ENCODE data around the gene BCAS1.

BCAS1 gene

GRCh38 chr20:54076259-54076658 lies 5.9 kb upstream of the BCAS1 start:
- Histone ChIP-seq H3K9ac (ENCODE audit: insufficient read length, low read depth) (no peak overlapping the region), H3K4me3 (ENCODE audit: insufficient read length, low read depth) (no peak overlapping the region), H3K4me1 (ENCODE audit: insufficient read depth, insufficient read length) (no peaks in the 10 kb centered on the region), H3K9me3 (ENCODE audit: insufficient read depth, low read length) (no peaks in the 10 kb centered on the region), H3K36me3 (ENCODE audit: insufficient read depth, insufficient read length, low read length) (no peaks in the 10 kb centered on the region), H3K27me3 (ENCODE audit: insufficient read depth, insufficient read length) (no peaks in the 10 kb centered on the region)
- TF ChIP-seq ZNF274 (IDR thresholded peaks at IDR 0.05; ENCODE audit: low read depth, low read length), result no peak
- TF ChIP-seq SUZ12 (IDR thresholded peaks at IDR 0.05; ENCODE audit: extremely low read depth, insufficient read depth, insufficient read length), result no peak
- TF ChIP-seq YY1 (IDR thresholded peaks at IDR 0.05; ENCODE audit: insufficient read depth, insufficient read length), result no peak
- no peak for DNase-seq (ENCODE audit: low read depth, low spot score)

DNA sequence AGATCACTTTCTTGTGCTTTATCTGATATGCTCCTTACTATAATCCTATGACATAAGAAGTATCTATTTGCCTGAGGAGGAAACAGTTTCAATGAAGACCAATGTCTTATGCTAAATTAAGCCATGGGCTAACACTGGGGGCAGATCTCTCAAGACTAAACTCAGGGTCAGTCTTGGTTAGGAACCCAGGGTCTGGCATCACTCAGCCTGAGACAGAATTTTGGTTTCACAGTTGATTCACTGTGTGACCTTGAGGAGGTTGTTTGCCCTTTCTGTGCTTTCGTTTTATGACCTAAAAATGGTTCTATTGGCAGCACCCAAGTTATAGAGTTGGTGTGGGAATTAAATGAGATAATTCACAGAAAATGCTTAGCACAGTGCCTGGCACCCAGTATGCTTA lies 4.9 kb upstream of the BCAS1 start:
- TF ChIP-seq ZNF274 (IDR thresholded peaks at IDR 0.05; ENCODE audit: low read depth, low read length), result no peak
- no peak overlapping the region for H3K4me3 ChIP-seq (ENCODE audit: insufficient read length, low read depth)
- H3K27me3 ChIP-seq (ENCODE audit: insufficient read depth, insufficient read length), result no peaks in the 10 kb centered on the region
- no peaks in the 10 kb centered on the region for H3K36me3 ChIP-seq (ENCODE audit: insufficient read depth, insufficient read length, low read length)
- no peak for DNase-seq (ENCODE audit: low read depth, low spot score)
- no peaks in the 10 kb centered on the region for H3K9me3 ChIP-seq (ENCODE audit: insufficient read depth, low read length)
- H3K9ac ChIP-seq (ENCODE audit: insufficient read length, low read depth), result no peak overlapping the region
- peaks cover 1% of the 10 kb centered on the region for H3K4me1 ChIP-seq (ENCODE audit: insufficient read depth, insufficient read length)

DNA sequence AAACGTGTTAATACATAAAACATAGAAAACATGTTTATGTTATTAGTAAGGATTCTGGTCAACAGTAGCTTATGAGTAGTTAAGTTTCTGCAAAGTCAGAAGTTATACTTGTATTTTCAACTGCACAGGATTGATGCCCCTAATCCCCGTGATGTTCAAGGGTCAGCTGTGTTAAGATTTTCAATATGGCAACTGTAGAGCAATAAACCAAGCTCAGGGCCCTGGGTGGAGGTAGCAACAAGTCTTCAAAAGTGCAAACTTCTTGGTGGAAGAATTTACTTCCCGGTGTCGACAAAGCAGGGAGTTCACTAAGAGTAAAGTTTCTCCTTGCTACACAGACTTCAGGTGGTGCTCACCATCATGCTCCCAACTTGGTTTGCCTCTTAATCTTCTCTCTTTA lies 4.1 kb upstream of the BCAS1 start:
- peaks cover 6% of the 10 kb centered on the region for H3K4me1 ChIP-seq (ENCODE audit: insufficient read depth, insufficient read length)
- no peaks in the 10 kb centered on the region for H3K27me3 ChIP-seq (ENCODE audit: insufficient read depth, insufficient read length)
- no peak overlapping the region for H3K9ac ChIP-seq (ENCODE audit: insufficient read length, low read depth)
- H3K4me3 ChIP-seq (ENCODE audit: insufficient read length, low read depth), result no peak overlapping the region
- no peaks in the 10 kb centered on the region for H3K9me3 ChIP-seq (ENCODE audit: insufficient read depth, low read length)
- TF ChIP-seq ZNF274 (IDR thresholded peaks at IDR 0.05; ENCODE audit: low read depth, low read length) (no peak), YY1 (IDR thresholded peaks at IDR 0.05; ENCODE audit: insufficient read depth, insufficient read length) (no peak), SUZ12 (IDR thresholded peaks at IDR 0.05; ENCODE audit: extremely low read depth, insufficient read depth, insufficient read length) (no peak)
- no peaks in the 10 kb centered on the region for H3K36me3 ChIP-seq (ENCODE audit: insufficient read depth, insufficient read length, low read length)
- DNase-seq (ENCODE audit: low read depth, low spot score), result no peak

- TF ChIP-seq YY1 (IDR thresholded peaks at IDR 0.05; ENCODE audit: insufficient read depth, insufficient read length) (no peak), ZNF274 (IDR thresholded peaks at IDR 0.05; ENCODE audit: low read depth, low read length) (no peak), SUZ12 (IDR thresholded peaks at IDR 0.05; ENCODE audit: extremely low read depth, insufficient read depth, insufficient read length) (no peak)
- H3K4me3 ChIP-seq (ENCODE audit: insufficient read length, low read depth), result no peak overlapping the region
Observed at GRCh38 chr20:54073288-54073687, 2.9 kb upstream of the BCAS1 start.

GRCh38 chr20:54069501-54069971 lies 858 bp downstream of the BCAS1 start:
- TF ChIP-seq ZNF274 (IDR thresholded peaks at IDR 0.05; ENCODE audit: low read depth, low read length) (no peak), YY1 (IDR thresholded peaks at IDR 0.05; ENCODE audit: insufficient read depth, insufficient read length) (no peak), SUZ12 (IDR thresholded peaks at IDR 0.05; ENCODE audit: extremely low read depth, insufficient read depth, insufficient read length) (no peak)
- H3K4me3 ChIP-seq (ENCODE audit: insufficient read length, low read depth), result no peak overlapping the region
- H3K4me1 ChIP-seq (ENCODE audit: insufficient read depth, insufficient read length), result peaks cover 15% of the 10 kb centered on the region
- H3K9me3 ChIP-seq (ENCODE audit: insufficient read depth, low read length), result no peaks in the 10 kb centered on the region
- no peak overlapping the region for H3K9ac ChIP-seq (ENCODE audit: insufficient read length, low read depth)
- DNase-seq (ENCODE audit: low read depth, low spot score), result no peak
- H3K27me3 ChIP-seq (ENCODE audit: insufficient read depth, insufficient read length), result no peaks in the 10 kb centered on the region
- no peaks in the 10 kb centered on the region for H3K36me3 ChIP-seq (ENCODE audit: insufficient read depth, insufficient read length, low read length)

More at GRCh38 chr20:54073288-54073687, 2.9 kb upstream of the BCAS1 start:
- H3K9me3 ChIP-seq (ENCODE audit: insufficient read depth, low read length), result no peaks in the 10 kb centered on the region
- H3K9ac ChIP-seq (ENCODE audit: insufficient read length, low read depth), result no peak overlapping the region
- H3K4me1 ChIP-seq (ENCODE audit: insufficient read depth, insufficient read length), result peaks cover 6% of the 10 kb centered on the region
- H3K27me3 ChIP-seq (ENCODE audit: insufficient read depth, insufficient read length), result no peaks in the 10 kb centered on the region
- no peaks in the 10 kb centered on the region for H3K36me3 ChIP-seq (ENCODE audit: insufficient read depth, insufficient read length, low read length)
- DNase-seq (ENCODE audit: low read depth, low spot score), result no peak

DNA sequence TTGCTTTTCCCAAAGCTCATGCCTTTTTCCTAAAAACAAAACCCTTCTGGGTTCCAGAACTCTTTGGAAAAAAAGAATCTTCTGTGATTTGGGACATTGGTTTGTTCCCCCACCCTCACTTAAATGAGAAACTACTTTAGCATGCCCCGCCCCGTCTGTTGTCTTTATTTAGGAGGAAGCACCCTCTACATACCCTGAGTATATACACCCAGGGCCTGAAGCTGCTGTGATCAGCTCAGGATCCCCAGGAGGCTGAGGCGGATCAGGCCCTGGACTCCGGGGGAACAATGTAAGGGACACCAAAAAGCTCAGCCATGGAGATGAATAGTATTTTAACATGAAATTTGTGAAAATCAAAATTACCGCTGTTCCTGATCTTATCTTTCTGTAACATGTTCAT lies 1.4 kb downstream of the BCAS1 start:
- Histone ChIP-seq H3K4me1 (ENCODE audit: insufficient read depth, insufficient read length) (peaks cover 15% of the 10 kb centered on the region), H3K36me3 (ENCODE audit: insufficient read depth, insufficient read length, low read length) (no peaks in the 10 kb centered on the region), H3K9ac (ENCODE audit: insufficient read length, low read depth) (no peak overlapping the region), H3K9me3 (ENCODE audit: insufficient read depth, low read length) (no peaks in the 10 kb centered on the region), H3K27me3 (ENCODE audit: insufficient read depth, insufficient read length) (no peaks in the 10 kb centered on the region), H3K4me3 (ENCODE audit: insufficient read length, low read depth) (no peak overlapping the region)
- no peak for DNase-seq (ENCODE audit: low read depth, low spot score)
- TF ChIP-seq YY1 (IDR thresholded peaks at IDR 0.05; ENCODE audit: insufficient read depth, insufficient read length) (no peak), ZNF274 (IDR thresholded peaks at IDR 0.05; ENCODE audit: low read depth, low read length) (no peak)

GRCh38 chr20:54068495-54068894 lies 1.9 kb downstream of the BCAS1 start:
- Histone ChIP-seq H3K27me3 (ENCODE audit: insufficient read depth, insufficient read length) (no peaks in the 10 kb centered on the region), H3K9ac (ENCODE audit: insufficient read length, low read depth) (no peak overlapping the region), H3K4me3 (ENCODE audit: insufficient read length, low read depth) (no peak overlapping the region), H3K36me3 (ENCODE audit: insufficient read depth, insufficient read length, low read length) (no peaks in the 10 kb centered on the region), H3K4me1 (ENCODE audit: insufficient read depth, insufficient read length) (peaks cover 15% of the 10 kb centered on the region), H3K9me3 (ENCODE audit: insufficient read depth, low read length) (no peaks in the 10 kb centered on the region)
- TF ChIP-seq YY1 (IDR thresholded peaks at IDR 0.05; ENCODE audit: insufficient read depth, insufficient read length), result no peak
- TF ChIP-seq SUZ12 (IDR thresholded peaks at IDR 0.05; ENCODE audit: extremely low read depth, insufficient read depth, insufficient read length), result no peak
- no peak for TF ChIP-seq ZNF274 (IDR thresholded peaks at IDR 0.05; ENCODE audit: low read depth, low read length)
- DNase-seq (ENCODE audit: low read depth, low spot score), result no peak

All from NT2/D1 (cell line).